ENCODE measurements around the gene ALKBH6.

Gene ALKBH6

DNA sequence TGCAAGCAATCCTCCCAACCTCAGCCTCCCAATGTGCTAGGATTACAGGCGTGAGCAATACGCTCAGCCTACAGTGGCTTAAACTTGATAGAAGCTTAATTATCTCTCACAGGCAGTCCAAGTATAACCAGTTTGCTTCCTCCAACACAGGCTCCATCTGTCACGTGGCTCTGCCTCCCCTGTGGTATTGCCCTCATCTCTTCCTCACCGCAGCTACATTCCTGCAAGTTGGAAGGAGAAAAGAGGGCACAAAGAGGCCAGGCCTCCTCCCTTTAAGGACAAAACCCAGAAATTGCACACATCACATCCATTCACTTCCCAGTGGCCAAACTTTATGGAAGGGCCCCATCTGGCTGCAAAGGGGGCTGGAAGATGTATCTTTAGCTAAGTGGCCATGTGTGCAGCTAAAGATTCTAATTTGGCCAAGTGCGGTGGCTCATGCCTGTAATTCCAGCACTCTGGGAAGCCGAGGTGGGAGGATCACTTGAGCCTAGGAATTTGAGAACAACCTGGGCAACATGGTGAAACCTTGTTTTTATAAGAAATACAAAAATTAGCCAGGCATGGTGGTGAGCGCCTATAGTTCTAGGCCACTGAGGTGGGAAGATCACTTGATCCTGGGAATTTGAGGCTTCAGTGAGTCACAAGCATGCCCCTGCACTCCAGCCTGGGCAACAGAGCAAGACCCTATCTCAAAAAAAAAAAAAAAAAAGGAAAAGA is 22.1 kb downstream of the ALKBH6 start:
- peaks cover 8% of the 10 kb centered on the region for H3K4me1 ChIP-seq (ENCODE audit: low read depth, poor library complexity, severe bottlenecking)
- peaks cover 6% of the 10 kb centered on the region; the same call in 1 of the 2 replicates for H3K27me3 ChIP-seq (ENCODE audit: insufficient read depth, low read depth)
- no peaks in the 10 kb centered on the region for H4K20me1 ChIP-seq (ENCODE audit: insufficient read depth)
- H2AFZ ChIP-seq (ENCODE audit: low read depth): no peak overlapping the region
- H3K36me3 ChIP-seq (ENCODE audit: insufficient read depth): no peaks in the 10 kb centered on the region
- H3K4me2 ChIP-seq: no peak overlapping the region
- H3K27ac ChIP-seq: no peak overlapping the region
- no peak overlapping the region for H3K4me3 ChIP-seq (IDR thresholded peaks at IDR 0.05; ENCODE audit: insufficient read depth, low read depth, low read length)
- H3K79me2 ChIP-seq (ENCODE audit: insufficient read depth, low read depth): peaks cover 16% of the 10 kb centered on the region
- no peak overlapping the region for H3K9ac ChIP-seq
- TF ChIP-seq, protein P1, sequence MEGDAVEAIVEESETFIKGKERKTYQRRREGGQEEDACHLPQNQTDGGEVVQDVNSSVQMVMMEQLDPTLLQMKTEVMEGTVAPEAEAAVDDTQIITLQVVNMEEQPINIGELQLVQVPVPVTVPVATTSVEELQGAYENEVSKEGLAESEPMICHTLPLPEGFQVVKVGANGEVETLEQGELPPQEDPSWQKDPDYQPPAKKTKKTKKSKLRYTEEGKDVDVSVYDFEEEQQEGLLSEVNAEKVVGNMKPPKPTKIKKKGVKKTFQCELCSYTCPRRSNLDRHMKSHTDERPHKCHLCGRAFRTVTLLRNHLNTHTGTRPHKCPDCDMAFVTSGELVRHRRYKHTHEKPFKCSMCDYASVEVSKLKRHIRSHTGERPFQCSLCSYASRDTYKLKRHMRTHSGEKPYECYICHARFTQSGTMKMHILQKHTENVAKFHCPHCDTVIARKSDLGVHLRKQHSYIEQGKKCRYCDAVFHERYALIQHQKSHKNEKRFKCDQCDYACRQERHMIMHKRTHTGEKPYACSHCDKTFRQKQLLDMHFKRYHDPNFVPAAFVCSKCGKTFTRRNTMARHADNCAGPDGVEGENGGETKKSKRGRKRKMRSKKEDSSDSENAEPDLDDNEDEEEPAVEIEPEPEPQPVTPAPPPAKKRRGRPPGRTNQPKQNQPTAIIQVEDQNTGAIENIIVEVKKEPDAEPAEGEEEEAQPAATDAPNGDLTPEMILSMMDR (conservative IDR thresholded peaks at IDR 0.05; ENCODE audit: low read depth, low read length): no peak

DNA sequence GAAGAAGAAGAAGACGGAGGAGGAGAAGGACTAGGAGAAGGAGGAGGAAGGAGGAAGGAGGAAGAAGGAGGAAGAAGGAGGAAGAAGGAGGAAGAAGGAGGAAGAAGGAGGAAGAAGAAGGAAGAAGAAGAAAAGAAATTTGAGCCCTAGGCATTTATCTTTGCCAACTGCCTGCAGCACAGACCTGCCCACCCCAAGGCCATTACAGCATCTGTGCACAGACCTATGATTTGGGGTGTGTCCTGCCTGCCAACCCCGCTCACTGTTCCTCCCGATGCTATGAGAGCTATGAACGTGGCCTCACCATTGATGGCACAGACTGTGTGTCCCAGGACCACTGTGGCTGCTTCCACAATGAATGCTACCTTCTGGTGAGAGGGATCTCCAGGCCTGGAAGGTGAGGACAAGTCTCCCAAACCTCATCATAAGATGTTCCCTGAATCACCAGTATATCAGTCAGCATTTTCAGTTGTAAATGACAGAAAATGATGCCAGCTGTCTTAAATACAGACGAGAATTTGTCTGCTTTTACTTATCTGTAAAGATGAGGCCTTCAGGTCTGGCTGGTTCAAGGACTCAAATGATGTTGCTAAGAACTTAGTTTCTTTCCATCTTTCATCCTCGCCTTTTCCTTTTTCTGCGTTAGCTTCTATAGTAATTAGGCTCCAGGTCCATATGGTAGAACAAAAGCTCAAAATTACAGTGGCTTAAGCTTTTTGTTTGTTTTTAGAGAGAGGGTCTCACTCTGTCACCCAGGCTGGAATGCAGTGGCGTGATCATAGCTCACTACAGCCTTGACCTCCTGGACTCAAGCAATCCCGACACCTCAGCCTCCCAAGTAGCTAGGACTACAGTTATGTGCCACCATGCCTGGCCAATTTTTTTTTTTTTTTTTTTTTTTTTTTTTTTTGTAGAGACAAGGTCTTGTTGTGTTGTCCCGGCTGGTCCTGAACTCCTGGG is 23.0 kb downstream of the ALKBH6 start:
- H3K4me1 ChIP-seq (ENCODE audit: low read depth, poor library complexity, severe bottlenecking): peaks cover under 1% of the 10 kb centered on the region
- TF ChIP-seq, protein P1 (conservative IDR thresholded peaks at IDR 0.05; ENCODE audit: low read depth, low read length): no peak
- peaks cover 7% of the 10 kb centered on the region for H3K79me2 ChIP-seq (ENCODE audit: insufficient read depth, low read depth)
- H3K36me3 ChIP-seq (ENCODE audit: insufficient read depth): no peaks in the 10 kb centered on the region
- H3K9ac ChIP-seq: no peak overlapping the region
- no peak overlapping the region for H3K27ac ChIP-seq
- H4K20me1 ChIP-seq (ENCODE audit: insufficient read depth): no peaks in the 10 kb centered on the region
- no peak overlapping the region for H3K4me2 ChIP-seq
- H2AFZ ChIP-seq (ENCODE audit: low read depth): no peak overlapping the region
- peaks cover 10% of the 10 kb centered on the region; the same call in 1 of the 2 replicates for H3K27me3 ChIP-seq (ENCODE audit: insufficient read depth, low read depth)
- no peak overlapping the region for H3K4me3 ChIP-seq (IDR thresholded peaks at IDR 0.05; ENCODE audit: insufficient read depth, low read depth, low read length)

DNA sequence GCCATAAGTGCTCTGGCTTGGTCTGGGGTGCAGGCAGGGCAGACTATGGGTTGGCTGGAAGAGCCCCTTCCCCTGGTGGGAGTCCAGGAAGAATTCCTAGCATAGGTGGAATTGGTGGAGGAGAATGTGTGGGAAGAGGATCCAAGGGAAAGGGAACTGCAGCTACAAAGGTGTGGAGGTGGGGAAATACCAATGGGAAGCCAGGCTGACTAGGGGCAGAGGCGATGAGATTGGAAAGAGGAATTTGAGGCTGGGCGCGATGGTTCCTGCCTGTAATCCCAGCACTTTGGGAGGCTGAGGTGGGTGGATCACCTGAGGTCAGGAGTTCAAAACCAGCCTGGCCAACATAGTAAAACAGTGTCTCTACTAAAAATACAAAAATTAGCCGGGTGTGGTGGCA is 23.9 kb downstream of the ALKBH6 start:
- TF ChIP-seq, protein P1 (conservative IDR thresholded peaks at IDR 0.05; ENCODE audit: low read depth, low read length): no peak
- H4K20me1 ChIP-seq (ENCODE audit: insufficient read depth): no peaks in the 10 kb centered on the region
- H3K36me3 ChIP-seq (ENCODE audit: insufficient read depth): no peaks in the 10 kb centered on the region
- no peak overlapping the region for H3K27ac ChIP-seq
- H3K27me3 ChIP-seq (ENCODE audit: insufficient read depth, low read depth): peaks cover 10% of the 10 kb centered on the region; the same call in 1 of the 2 replicates
- no peaks in the 10 kb centered on the region for H3K79me2 ChIP-seq (ENCODE audit: insufficient read depth, low read depth)
- H3K4me3 ChIP-seq (IDR thresholded peaks at IDR 0.05; ENCODE audit: insufficient read depth, low read depth, low read length): no peak overlapping the region
- no peak overlapping the region for H3K9ac ChIP-seq
- H3K4me2 ChIP-seq: no peak overlapping the region
- no peak overlapping the region for H2AFZ ChIP-seq (ENCODE audit: low read depth)
- no peaks in the 10 kb centered on the region for H3K4me1 ChIP-seq (ENCODE audit: low read depth, poor library complexity, severe bottlenecking)

DNA sequence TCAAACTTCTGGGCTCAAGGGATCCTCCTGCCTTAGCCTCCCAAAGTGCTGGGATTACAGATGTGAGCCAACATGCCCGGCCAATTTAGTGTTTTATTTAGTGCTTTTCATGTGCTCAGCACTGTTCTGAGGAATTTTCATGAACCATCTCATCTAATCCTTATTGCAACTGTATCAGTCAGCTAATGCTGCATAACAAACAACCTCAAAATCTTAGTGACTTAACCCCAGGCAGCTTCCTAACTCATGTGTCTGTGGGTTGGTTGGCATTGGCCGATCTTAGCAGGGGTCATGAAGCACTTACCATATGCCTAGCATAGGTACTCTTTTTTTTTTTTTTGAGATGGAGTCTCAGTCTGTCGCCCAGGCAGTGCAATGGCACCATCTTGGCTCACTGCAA is 25.2 kb downstream of the ALKBH6 start:
- TF ChIP-seq, protein P1 (conservative IDR thresholded peaks at IDR 0.05; ENCODE audit: low read depth, low read length): no peak
- H3K4me1 ChIP-seq (ENCODE audit: low read depth, poor library complexity, severe bottlenecking): no peaks in the 10 kb centered on the region
- peaks cover 22% of the 10 kb centered on the region; the same call in 1 of the 2 replicates for H3K27me3 ChIP-seq (ENCODE audit: insufficient read depth, low read depth)
- no peaks in the 10 kb centered on the region for H3K79me2 ChIP-seq (ENCODE audit: insufficient read depth, low read depth)
- H2AFZ ChIP-seq (ENCODE audit: low read depth): no peak overlapping the region
- no peak overlapping the region for H3K4me2 ChIP-seq
- H4K20me1 ChIP-seq (ENCODE audit: insufficient read depth): no peaks in the 10 kb centered on the region
- no peak overlapping the region for H3K4me3 ChIP-seq (IDR thresholded peaks at IDR 0.05; ENCODE audit: insufficient read depth, low read depth, low read length)
- H3K27ac ChIP-seq: no peak overlapping the region
- no peak overlapping the region for H3K9ac ChIP-seq
- H3K36me3 ChIP-seq (ENCODE audit: insufficient read depth): no peaks in the 10 kb centered on the region
